CD4-positive, alpha-beta T cell (primary cell): ENCODE measurements around the gene CCDC102A. TPM values are rescaled to one million over a fixed set of nuclear protein-coding genes. Genes with fewer than 3 reads are reported as not detected.

Source experiments
- ATAC-seq: fragments of 200-7000 bp; cut with Tn5 transposase; one replicate; pipeline ENCODE4 v1.10.0; 2022; ENCODE audit warnings: mild to moderate bottlenecking; ENCODE audit not compliant: poor library complexity
- CTCF ChIA-PET: fragments of 350-600 bp; sonication (Branson Sonifier 250); formaldehyde crosslinking; loops from one replicate; lab custom pipeline; 2021; ENCODE audit warnings: antibody characterized with exemption, inconsistent platforms; lab: Charles Lee
- POLR2A ChIA-PET: fragments of 350-600 bp; sonication (Branson Sonifier 250); formaldehyde crosslinking; loops from one replicate; lab custom pipeline; 2021; ENCODE audit warnings: antibody characterized with exemption, inconsistent platforms; lab: Charles Lee
- DNase-seq, 14 experiments: peaks; one replicate each; pipeline ENCODE4 v3.0.0-alpha.2; 2013 to 2020; ENCODE audit warnings: mixed read lengths in 2 of 14
- H3K27ac ChIP-seq, 2 donors: one replicate each; pipeline versions ENCODE4 v1.5.1 to v1.7.0; 2013; ENCODE audit warnings: low read length in 2 of 2, low read depth in 1 of 2, mild to moderate bottlenecking in 1 of 2
- H3K27me3 ChIP-seq, 2 experiments: 1 replicate in 1 of 2; 2 replicates in 1 of 2; pipeline versions ENCODE4 v1.6.1 to v1.7.0; 2013; ENCODE audit warnings: low read length in 2 of 2, control low read depth in 1 of 2, mild to moderate bottlenecking in 1 of 2, moderate library complexity in 1 of 2; ENCODE audit not compliant: insufficient read depth in 2 of 2, control insufficient read depth in 1 of 2
- H3K36me3 ChIP-seq: one replicate; pipeline ENCODE4 v1.6.1; 2013; ENCODE audit warnings: low read length, control low read depth; ENCODE audit not compliant: insufficient read depth
- H3K4me1 ChIP-seq: one replicate; pipeline ENCODE4 v1.6.1; 2013; ENCODE audit warnings: low read length, control low read depth; ENCODE audit not compliant: insufficient read depth
- H3K4me3 ChIP-seq: one replicate; pipeline ENCODE4 v1.5.1; 2013; ENCODE audit warnings: mild to moderate bottlenecking, low read length, moderate library complexity
- H3K9me3 ChIP-seq, 2 experiments: 1 replicate in 1 of 2; 2 replicates in 1 of 2; pipeline versions ENCODE4 v1.6.1 to v1.7.0; 2013; ENCODE audit warnings: low read length in 2 of 2, mild to moderate bottlenecking in 2 of 2, control low read depth in 1 of 2, moderate library complexity in 1 of 2; ENCODE audit not compliant: control insufficient read depth in 1 of 2, insufficient read depth in 1 of 2
- H3K27ac Mint-ChIP-seq: one replicate; pipeline ENCODE4 v1.8.0; 2020; ENCODE audit warnings: mixed read lengths
- H3K27me3 Mint-ChIP-seq: one replicate; pipeline ENCODE4 v1.8.0; 2021; ENCODE audit warnings: mixed read lengths
- H3K36me3 Mint-ChIP-seq: one replicate; pipeline ENCODE4 v1.8.0; 2021; ENCODE audit warnings: low read depth, mixed read lengths
- H3K4me1 Mint-ChIP-seq: one replicate; pipeline ENCODE4 v1.8.0; 2021; ENCODE audit warnings: low read depth, mixed read lengths
- H3K4me3 Mint-ChIP-seq: one replicate; pipeline ENCODE4 v1.8.0; 2020; ENCODE audit warnings: mild to moderate bottlenecking, mixed read lengths
- H3K9me3 Mint-ChIP-seq: one replicate; pipeline ENCODE4 v1.8.0; 2020; ENCODE audit warnings: mixed read lengths
- intact Hi-C, 2 experiments: fragments of 100-400 bp; cut with DNase I in 1 of 2; cut with micrococcal nuclease in 1 of 2; formaldehyde crosslinking; loops; one replicate each; pipeline versions ENCODE4 v1.15.1 to v1.9.0; 2023 to 2025; cut with DNase I, micrococcal nuclease
- total RNA-seq, 174 experiments: library from RNA in 2 of 174; stranded (reverse) in 2 of 174; gene quantifications; one replicate each; pipeline ENCODE4 v1.2.3 and lab custom pipeline; 2021 to 2026
- TF ChIP-seq, protein P1 (sequence below): fragments of 200-600 bp; IDR thresholded peaks from one replicate; pipeline ENCODE4 v1.8.0; 2022; ENCODE audit warnings: antibody characterized with exemption, mild to moderate bottlenecking

The CCDC102A gene
- total RNA-seq, 2 experiments from 2014 or later, result 2.0 TPM

DNA sequence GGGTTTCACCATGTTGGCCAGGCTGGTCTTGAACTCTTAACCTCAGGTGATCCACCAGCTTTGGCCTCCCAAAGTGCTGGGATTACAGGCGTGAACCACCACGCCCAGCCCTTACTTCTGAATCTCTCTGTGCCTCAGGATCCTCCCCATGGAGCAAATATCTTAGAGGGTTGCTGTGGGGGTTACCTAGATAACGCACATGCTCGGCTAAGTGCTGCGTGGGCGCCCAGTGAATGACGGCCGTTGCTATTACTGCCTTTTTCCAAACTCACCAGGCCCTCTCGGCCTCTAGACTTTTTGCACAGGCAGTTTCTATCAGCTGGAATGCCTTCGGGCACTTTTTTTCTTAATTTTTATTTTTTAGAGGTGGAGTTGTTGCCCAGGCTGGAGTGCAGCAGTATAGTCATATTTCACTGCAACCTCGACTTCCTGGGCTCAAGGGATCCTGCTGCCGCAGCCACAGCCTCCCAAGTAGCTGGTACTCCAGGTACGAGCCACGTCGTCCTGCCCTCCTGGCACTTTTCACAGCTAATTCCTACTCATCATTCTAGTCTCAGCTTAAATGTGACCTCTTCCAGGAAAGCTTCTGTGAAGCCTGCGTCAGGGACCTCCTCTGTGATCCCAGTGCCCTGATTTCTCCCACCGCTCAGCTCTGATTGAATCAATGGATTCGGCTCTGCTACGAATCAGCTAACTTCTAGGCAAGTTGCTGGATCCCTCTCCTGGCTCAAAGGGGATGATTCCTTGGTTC lies 8.6 kb downstream of the CCDC102A start:
- Mint-ChIP-seq H3K27me3 (no peaks in the 10 kb centered on the region), H3K4me1 (peaks cover 36% of the 10 kb centered on the region), H3K9me3 (no peaks in the 10 kb centered on the region), H3K4me3 (no peak overlapping the region), H3K27ac (no peak overlapping the region), H3K36me3 (peaks cover 10% of the 10 kb centered on the region)
- DNase-seq (no peak), ATAC-seq (no peak)
- Histone ChIP-seq H3K27ac (no peak overlapping the region), H3K4me3 (no peak overlapping the region), H3K36me3 (peaks cover 5% of the 10 kb centered on the region), H3K27me3 (no peaks in the 10 kb centered on the region), H3K9me3 (no peaks in the 10 kb centered on the region), H3K4me1 (peaks cover 41% of the 10 kb centered on the region)
- ChIA-PET CTCF (interaction anchor here (1.2 kb wide), 1 partner anchor 8 kb away, joined by 4 read pairs; no protein-coding TSS in a partner anchor), POLR2A (no interaction called here)
- TF ChIP-seq, protein P1, sequence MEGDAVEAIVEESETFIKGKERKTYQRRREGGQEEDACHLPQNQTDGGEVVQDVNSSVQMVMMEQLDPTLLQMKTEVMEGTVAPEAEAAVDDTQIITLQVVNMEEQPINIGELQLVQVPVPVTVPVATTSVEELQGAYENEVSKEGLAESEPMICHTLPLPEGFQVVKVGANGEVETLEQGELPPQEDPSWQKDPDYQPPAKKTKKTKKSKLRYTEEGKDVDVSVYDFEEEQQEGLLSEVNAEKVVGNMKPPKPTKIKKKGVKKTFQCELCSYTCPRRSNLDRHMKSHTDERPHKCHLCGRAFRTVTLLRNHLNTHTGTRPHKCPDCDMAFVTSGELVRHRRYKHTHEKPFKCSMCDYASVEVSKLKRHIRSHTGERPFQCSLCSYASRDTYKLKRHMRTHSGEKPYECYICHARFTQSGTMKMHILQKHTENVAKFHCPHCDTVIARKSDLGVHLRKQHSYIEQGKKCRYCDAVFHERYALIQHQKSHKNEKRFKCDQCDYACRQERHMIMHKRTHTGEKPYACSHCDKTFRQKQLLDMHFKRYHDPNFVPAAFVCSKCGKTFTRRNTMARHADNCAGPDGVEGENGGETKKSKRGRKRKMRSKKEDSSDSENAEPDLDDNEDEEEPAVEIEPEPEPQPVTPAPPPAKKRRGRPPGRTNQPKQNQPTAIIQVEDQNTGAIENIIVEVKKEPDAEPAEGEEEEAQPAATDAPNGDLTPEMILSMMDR, result no peak
- intact Hi-C loops, result no loop called here

DNA sequence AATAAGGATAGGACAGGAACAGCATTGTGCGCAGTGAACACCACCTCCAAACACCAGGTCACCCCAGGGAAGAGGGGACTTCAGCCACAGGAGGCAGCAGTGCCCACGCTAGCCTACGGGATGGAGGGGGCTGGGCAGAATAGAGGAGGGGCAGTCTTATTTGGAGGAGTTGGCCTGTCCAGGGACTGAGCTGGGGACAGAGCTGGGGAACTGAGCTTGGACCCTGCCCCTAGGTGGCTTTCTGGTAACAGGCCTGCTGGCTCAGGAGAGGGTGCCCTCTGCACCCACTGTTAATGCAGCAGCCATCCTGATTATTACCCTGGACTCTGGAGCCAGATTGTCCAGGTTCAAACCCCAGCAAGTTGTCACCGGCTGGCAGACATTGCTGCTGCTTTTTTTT lies 9.3 kb downstream of the CCDC102A start:
- no peaks in the 10 kb centered on the region for H3K27me3 ChIP-seq
- Mint-ChIP-seq H3K27me3 (no peaks in the 10 kb centered on the region), H3K4me1 (peaks cover 28% of the 10 kb centered on the region), H3K9me3 (no peaks in the 10 kb centered on the region), H3K4me3 (no peak overlapping the region), H3K27ac (no peak overlapping the region), H3K36me3 (peaks cover 10% of the 10 kb centered on the region)
- intact Hi-C loops, result no loop called here
- TF ChIP-seq, protein P1, result no peak
- peaks cover 33% of the 10 kb centered on the region for H3K4me1 ChIP-seq
- ATAC-seq, result no peak
- no peak for DNase-seq
- H3K27ac ChIP-seq, result no peak overlapping the region
- ChIA-PET POLR2A (no interaction called here), CTCF (no interaction called here)
- H3K36me3 ChIP-seq, result peaks cover 5% of the 10 kb centered on the region
- no peaks in the 10 kb centered on the region for H3K9me3 ChIP-seq
- no peak overlapping the region for H3K4me3 ChIP-seq

DNA sequence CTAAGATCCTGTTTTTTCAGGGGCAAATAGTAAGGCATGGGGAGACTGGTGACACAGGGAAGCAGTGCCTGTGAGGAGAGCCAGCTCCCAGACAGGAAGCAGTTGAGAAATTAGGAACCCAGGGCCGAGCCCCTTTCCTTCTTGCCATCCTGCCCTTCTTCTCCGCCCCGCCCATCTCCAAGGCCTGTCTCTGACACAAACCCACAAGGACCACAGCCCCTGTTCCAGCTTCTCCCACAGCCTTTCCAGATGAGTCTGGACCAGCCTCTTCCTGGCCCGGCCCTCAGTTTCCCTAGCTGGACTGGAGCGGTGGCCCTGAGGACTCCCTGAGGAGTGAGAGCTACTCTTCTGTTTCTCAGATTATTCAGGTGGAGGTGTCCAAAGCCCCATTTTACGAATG lies 9.9 kb downstream of the CCDC102A start:
- intact Hi-C loops, result no loop called here
- H3K27me3 ChIP-seq, result no peaks in the 10 kb centered on the region
- Mint-ChIP-seq H3K9me3 (no peaks in the 10 kb centered on the region), H3K4me3 (no peak overlapping the region), H3K4me1 (peaks cover 23% of the 10 kb centered on the region), H3K27ac (no peak overlapping the region), H3K27me3 (no peaks in the 10 kb centered on the region), H3K36me3 (peaks cover 10% of the 10 kb centered on the region)
- H3K27ac ChIP-seq, result no peak overlapping the region
- DNase-seq, result no peak
- no peak overlapping the region for H3K4me3 ChIP-seq
- peaks cover 5% of the 10 kb centered on the region for H3K36me3 ChIP-seq
- TF ChIP-seq, protein P1, result no peak
- ChIA-PET POLR2A (no interaction called here), CTCF (interaction anchor here (1.0 kb wide), 1 partner anchor 10 kb away, joined by 4 read pairs; the partner anchor contains the start of gene CCDC102A)
- peaks cover 28% of the 10 kb centered on the region for H3K4me1 ChIP-seq
- ATAC-seq, result no peak
- no peaks in the 10 kb centered on the region for H3K9me3 ChIP-seq
